Gastroesophageal sphincter (tissue), 4 donors: Measurements from ENCODE around the gene INSR. TPM values are rescaled to one million over a fixed set of nuclear protein-coding genes. Genes with fewer than 3 reads are reported as not detected.

ENCODE experiments used
- ATAC-seq: fragments of 150-250 bp; one replicate; pipeline ENCODE4 v1.9.1; 2016; ENCODE audit warnings: mild to moderate bottlenecking, moderate library complexity
- H3K27ac ChIP-seq, 4 donors: fragments of 200-600 bp; sonication (generic) in 3 of 4; 1 replicate in 3 of 4; 2 replicates in 1 of 4; pipeline ENCODE4 v1.5.1; 2016 to 2019
- H3K27me3 ChIP-seq: fragments of 200-600 bp; sonication (generic); one replicate; pipeline ENCODE4 v1.5.1; 2019
- H3K36me3 ChIP-seq, 2 donors: fragments of 200-600 bp; sonication (generic); one replicate each; pipeline ENCODE4 v1.5.1; 2019; ENCODE audit warnings: control low read depth in 1 of 2
- H3K4me1 ChIP-seq, 3 donors: fragments of 200-600 bp; sonication (generic); 1 replicate in 2 of 3; 2 replicates in 1 of 3; pipeline ENCODE4 v1.5.1; 2016 to 2019; ENCODE audit warnings: control low read depth in 2 of 3
- H3K4me3 ChIP-seq, 2 donors: fragments of 200-600 bp; sonication (generic); one replicate each; pipeline ENCODE4 v1.5.1; 2019; ENCODE audit warnings: mild to moderate bottlenecking in 1 of 2, moderate library complexity in 1 of 2
- H3K9me3 ChIP-seq, 3 donors: fragments of 200-600 bp; sonication (generic); one replicate each; pipeline ENCODE4 v1.5.1; 2017 to 2019; ENCODE audit warnings: control low read depth in 2 of 3
- EP300 ChIP-seq: sonication (generic); formaldehyde crosslinking; IDR thresholded peaks from one replicate; pipeline ENCODE4 v1.6.1; 2017; ENCODE audit warnings: antibody characterized with exemption, mild to moderate bottlenecking
- POLR2A ChIP-seq, 2 donors: fragments of 450-650 bp; IDR thresholded peaks; one replicate each; pipeline ENCODE4 v1.6.1; 2017; ENCODE audit warnings: antibody characterized with exemption in 2 of 2, mild to moderate bottlenecking in 2 of 2, moderate library complexity in 1 of 2
- POLR2AphosphoS5 ChIP-seq: sonication (generic); formaldehyde crosslinking; IDR thresholded peaks from one replicate; pipeline ENCODE4 v1.6.1; 2017; ENCODE audit warnings: antibody characterized with exemption
- WGBS, 2 donors: methylation state at CpG; one replicate each; pipeline ENCODE4 v1.1.5; 2018; ENCODE audit warnings: low coverage in 1 of 2; 5-methylcytosine and 5-hydroxymethylcytosine counted together
- total RNA-seq, 4 donors: library from RNA; depleted of rRNA; stranded (reverse); fragments of >200 nt; gene quantifications; one replicate each; pipeline ENCODE4 v1.1.0, GENCODE V29; 2016
- TF ChIP-seq, protein P1 (sequence below), 4 experiments: fragments of 200-600 bp in 2 of 4; fragments of 450-650 bp in 2 of 4; sonication (generic) in 1 of 4; IDR thresholded peaks; one replicate each; pipeline ENCODE4 v1.5.1; 2017 to 2019; ENCODE audit warnings: antibody characterized with exemption in 4 of 4, mild to moderate bottlenecking in 2 of 4, moderate library complexity in 2 of 4

The INSR gene
- total RNA-seq, 4 donors from 2014 or later, result 67.6 to 95.6 (median 81.2) TPM

DNA sequence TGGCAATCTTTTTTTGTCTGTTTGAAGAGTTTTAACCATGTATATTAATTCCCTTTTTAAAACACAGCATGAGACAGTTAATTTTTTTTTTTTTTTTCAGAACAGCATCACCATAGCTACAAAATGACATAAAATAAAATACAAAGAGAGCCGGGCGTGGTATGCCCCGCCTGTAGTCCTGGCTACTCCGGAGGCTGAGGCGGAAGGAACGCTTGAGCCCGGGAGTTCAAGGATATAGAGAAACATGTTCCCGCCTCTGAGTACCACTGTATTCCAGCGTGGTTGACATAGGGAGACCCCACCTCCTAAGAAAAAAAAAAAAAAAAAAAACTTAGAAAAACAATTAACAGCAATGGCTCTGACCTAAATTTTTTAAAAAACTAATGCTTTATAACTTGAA lies 10.0 kb upstream of the INSR start:
- H3K9me3 ChIP-seq, result no peaks in the 10 kb centered on the region
- H3K27me3 ChIP-seq, result peaks cover 26% of the 10 kb centered on the region
- H3K27ac ChIP-seq, result no peak overlapping the region
- H3K36me3 ChIP-seq, result no peaks in the 10 kb centered on the region
- H3K4me1 ChIP-seq, result no peaks in the 10 kb centered on the region
- no peak overlapping the region for H3K4me3 ChIP-seq
- ATAC-seq, result no peak
- WGBS, 2 donors, result 35 to 41% methylated on average over 9 of the region's 9 CpGs
- TF ChIP-seq EP300 (no peak), POLR2AphosphoS5 (no peak), POLR2A (IDR thresholded peaks at IDR 0.05) (no peak)
- TF ChIP-seq, protein P1, sequence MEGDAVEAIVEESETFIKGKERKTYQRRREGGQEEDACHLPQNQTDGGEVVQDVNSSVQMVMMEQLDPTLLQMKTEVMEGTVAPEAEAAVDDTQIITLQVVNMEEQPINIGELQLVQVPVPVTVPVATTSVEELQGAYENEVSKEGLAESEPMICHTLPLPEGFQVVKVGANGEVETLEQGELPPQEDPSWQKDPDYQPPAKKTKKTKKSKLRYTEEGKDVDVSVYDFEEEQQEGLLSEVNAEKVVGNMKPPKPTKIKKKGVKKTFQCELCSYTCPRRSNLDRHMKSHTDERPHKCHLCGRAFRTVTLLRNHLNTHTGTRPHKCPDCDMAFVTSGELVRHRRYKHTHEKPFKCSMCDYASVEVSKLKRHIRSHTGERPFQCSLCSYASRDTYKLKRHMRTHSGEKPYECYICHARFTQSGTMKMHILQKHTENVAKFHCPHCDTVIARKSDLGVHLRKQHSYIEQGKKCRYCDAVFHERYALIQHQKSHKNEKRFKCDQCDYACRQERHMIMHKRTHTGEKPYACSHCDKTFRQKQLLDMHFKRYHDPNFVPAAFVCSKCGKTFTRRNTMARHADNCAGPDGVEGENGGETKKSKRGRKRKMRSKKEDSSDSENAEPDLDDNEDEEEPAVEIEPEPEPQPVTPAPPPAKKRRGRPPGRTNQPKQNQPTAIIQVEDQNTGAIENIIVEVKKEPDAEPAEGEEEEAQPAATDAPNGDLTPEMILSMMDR (IDR thresholded peaks at IDR 0.05), result no peak

DNA sequence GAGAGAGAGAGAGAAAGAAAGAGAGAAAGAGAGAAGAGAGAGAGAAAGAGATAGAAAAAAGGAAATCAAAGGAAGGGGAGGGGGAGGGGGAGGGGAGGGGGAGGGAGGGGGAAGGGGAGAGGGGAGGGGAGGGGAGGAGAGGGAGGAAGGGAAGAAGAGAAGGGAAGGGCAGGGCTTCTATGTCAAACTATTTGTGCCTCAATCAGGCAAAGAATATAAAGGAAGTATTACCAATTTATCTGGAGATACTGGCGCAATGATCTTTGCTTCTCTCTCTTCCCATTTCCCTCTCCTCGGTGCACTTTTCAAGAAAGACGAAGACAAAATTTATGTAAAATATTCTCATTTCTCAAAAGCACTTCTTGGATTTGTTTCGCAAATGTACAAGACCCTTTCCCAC lies 9.3 kb upstream of the INSR start:
- peaks cover 31% of the 10 kb centered on the region for H3K27me3 ChIP-seq
- no peaks in the 10 kb centered on the region for H3K36me3 ChIP-seq
- 65 to 76% methylated on average over 3 to 4 of the region's 4 CpGs for WGBS, 2 donors
- H3K9me3 ChIP-seq, result no peaks in the 10 kb centered on the region
- no peak for ATAC-seq
- H3K4me1 ChIP-seq, result no peaks in the 10 kb centered on the region
- no peak overlapping the region for H3K27ac ChIP-seq
- TF ChIP-seq POLR2A (IDR thresholded peaks at IDR 0.05), result no peak
- TF ChIP-seq, protein P1 (IDR thresholded peaks at IDR 0.05), result no peak
- TF ChIP-seq EP300, result no peak
- TF ChIP-seq POLR2AphosphoS5, result no peak
- H3K4me3 ChIP-seq, result no peak overlapping the region

DNA sequence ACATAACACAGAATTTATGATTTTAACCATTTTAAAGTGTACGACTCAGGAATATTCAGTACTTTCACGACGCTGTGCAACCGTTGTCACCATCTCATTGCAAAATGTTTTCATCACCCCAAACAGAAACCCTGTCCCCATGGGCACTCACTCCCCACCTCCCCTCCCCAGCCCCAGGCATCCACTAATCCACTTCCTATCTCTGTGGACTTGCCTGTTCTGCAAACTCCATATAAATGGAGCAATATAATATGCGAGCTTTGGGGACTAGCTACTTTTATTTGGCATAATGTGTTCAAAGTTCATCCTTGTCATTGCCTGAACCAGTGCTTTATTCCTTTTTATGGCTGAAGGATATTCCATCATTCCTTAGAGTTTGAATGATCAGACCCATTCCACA lies 7.3 kb upstream of the INSR start:
- Histone ChIP-seq H3K4me1 (no peaks in the 10 kb centered on the region), H3K36me3 (no peaks in the 10 kb centered on the region), H3K9me3 (no peaks in the 10 kb centered on the region), H3K4me3 (no peak overlapping the region), H3K27me3 (peaks cover 37% of the 10 kb centered on the region), H3K27ac (no peak overlapping the region)
- TF ChIP-seq POLR2AphosphoS5 (no peak), EP300 (no peak), POLR2A (IDR thresholded peaks at IDR 0.05) (no peak)
- TF ChIP-seq, protein P1 (IDR thresholded peaks at IDR 0.05), result no peak
- 83 to 90% methylated on average over 3 to 5 of the region's 5 CpGs for WGBS, 2 donors
- no peak for ATAC-seq

DNA sequence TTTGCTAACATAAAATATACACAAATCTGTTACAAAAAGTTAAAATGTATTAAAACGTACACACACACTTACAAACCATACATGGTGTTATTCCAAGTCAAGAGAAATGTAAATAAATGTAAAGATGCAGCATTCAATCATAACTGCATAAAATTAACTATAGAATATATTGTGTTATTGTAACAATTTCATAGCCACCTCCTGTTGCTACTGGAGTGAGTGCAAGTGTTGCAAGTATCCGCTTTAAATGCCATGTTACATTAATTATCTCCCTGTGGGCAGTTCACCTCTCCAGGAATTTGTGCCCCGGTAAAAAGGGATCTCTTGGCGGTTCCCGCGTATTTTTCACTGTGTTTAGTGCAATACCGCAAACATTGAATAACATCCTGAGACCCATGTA lies 3.5 kb upstream of the INSR start:
- WGBS, 2 donors, result 44 to 48% methylated on average over 6 to 7 of the region's 7 CpGs
- peaks cover 28% of the 10 kb centered on the region for H3K27me3 ChIP-seq
- no peak overlapping the region for H3K27ac ChIP-seq
- TF ChIP-seq POLR2AphosphoS5 (no peak), POLR2A (IDR thresholded peaks at IDR 0.05) (no peak), EP300 (no peak)
- TF ChIP-seq, protein P1 (IDR thresholded peaks at IDR 0.05), result no peak
- no peak for ATAC-seq
- H3K36me3 ChIP-seq, result no peaks in the 10 kb centered on the region
- no peak overlapping the region for H3K4me3 ChIP-seq
- H3K4me1 ChIP-seq, result peaks cover 0 to 12% (median under 1%) of the 10 kb centered on the region in 3 donors
- no peaks in the 10 kb centered on the region for H3K9me3 ChIP-seq

DNA sequence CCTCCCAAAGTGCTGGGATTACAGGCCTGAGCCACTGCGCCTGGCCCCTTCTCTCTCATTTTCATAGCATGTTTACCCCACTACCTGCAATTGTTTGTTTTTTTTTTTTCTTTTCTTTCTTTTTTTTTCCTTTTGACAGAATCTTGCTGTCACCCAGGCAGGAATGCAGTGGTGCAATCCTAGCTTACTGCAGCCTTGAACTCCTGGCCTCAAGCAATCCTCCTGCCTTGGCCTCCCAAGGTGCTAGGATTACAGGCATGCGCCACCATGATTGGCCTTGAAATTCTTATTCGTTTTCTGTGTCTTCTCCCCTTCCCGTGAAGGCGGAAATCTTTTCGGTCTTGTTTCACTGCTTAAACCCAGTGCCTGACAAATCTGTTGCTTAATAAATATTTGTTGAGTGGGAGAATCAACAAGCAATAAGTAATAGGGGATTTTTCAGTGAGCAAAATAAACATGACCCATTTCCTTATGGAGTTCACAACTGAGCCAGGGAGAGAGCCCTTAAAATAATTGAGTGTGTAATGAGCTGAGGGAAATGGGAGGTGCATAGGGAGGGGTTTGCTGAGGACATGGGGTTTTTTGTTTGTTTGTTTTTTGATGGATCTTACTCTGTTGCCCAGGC lies 1.8 kb upstream of the INSR start:
- Histone ChIP-seq H3K4me1 (peaks cover 0 to 25% (median 6%) of the 10 kb centered on the region in 3 donors), H3K27ac (no peak overlapping the region), H3K4me3 (no peak overlapping the region), H3K36me3 (no peaks in the 10 kb centered on the region), H3K27me3 (peaks cover 19% of the 10 kb centered on the region), H3K9me3 (no peaks in the 10 kb centered on the region)
- 91 to 93% methylated on average over 4 to 6 of the region's 6 CpGs for WGBS, 2 donors
- no peak for TF ChIP-seq POLR2AphosphoS5
- TF ChIP-seq POLR2A (IDR thresholded peaks at IDR 0.05), result no peak
- TF ChIP-seq EP300, result no peak
- TF ChIP-seq, protein P1 (IDR thresholded peaks at IDR 0.05), result no peak
- no peak for ATAC-seq
